ENCODE results near the gene KLK12. TPM values are rescaled to one million over a fixed set of nuclear protein-coding genes. Genes with fewer than 3 reads are reported as not detected.

Gene KLK12
- total and polyA plus RNA-seq, 2 donors (not counting 1 experiment from before 2014, with no cell fraction given), result not detected

DNA sequence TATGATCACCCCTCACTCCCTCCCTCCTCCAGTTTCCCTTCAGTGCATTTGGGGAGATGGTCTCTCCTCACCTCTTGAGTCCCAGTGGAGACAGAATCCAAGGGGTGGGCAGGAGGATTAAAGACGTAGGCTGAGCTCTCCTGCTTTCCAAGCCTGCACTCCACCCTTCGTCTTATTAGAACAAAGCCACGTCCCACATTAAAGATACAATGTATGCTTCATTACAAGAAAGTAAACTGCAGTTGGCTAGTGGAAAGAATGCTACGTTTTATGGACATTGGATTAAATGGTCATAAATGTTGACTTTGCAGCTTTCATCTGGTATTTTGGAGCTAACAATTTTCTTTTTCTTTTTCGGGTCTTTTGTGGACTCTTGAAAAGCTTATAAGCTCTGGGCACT, 6.9 kb downstream of the KLK12 start:
- WGBS (ENCODE audit: insufficient coverage), result 77% methylated on average over 2 of the region's 5 CpGs
- Histone ChIP-seq H3K36me3 (replicated peaks in 1 of 2; ENCODE audit: control extremely low read depth in 1 of 2, control insufficient read depth in 1 of 2, extremely low read depth in 1 of 2, insufficient read depth in 2 of 2, low read length in 1 of 2) (no peaks in the 10 kb centered on the region), H3K4me2 (replicated peaks; ENCODE audit: low read depth, low read length, poor library complexity, severe bottlenecking) (no peak overlapping the region), H3K27ac (ENCODE audit: low read length in 2 of 2) (no peak overlapping the region), H4K20me1 (ENCODE audit: control insufficient read depth, insufficient read depth, low read length, poor library complexity, severe bottlenecking) (no peaks in the 10 kb centered on the region), H3K4me3 (ENCODE audit: control extremely low read depth in 1 of 5, extremely low read depth in 1 of 5, insufficient read depth in 1 of 5, low read depth in 2 of 5, low read length in 4 of 5) (no peak overlapping the region), H3K79me2 (ENCODE audit: control insufficient read depth, insufficient read depth, low read length) (no peaks in the 10 kb centered on the region), H3K4me1 (ENCODE audit: control insufficient read depth in 2 of 2, insufficient read depth in 2 of 2, low read length in 2 of 2) (no peaks in the 10 kb centered on the region), H3K9ac (ENCODE audit: low read length) (no peak overlapping the region), H2AFZ (ENCODE audit: insufficient read depth, low read depth, low read length, poor library complexity, severe bottlenecking) (no peak overlapping the region), H3K27me3 (replicated peaks in 1 of 4; ENCODE audit: control extremely low read depth in 1 of 4, control insufficient read depth in 3 of 4, insufficient read depth in 4 of 4, low read length in 3 of 4) (peaks cover 0 to 4% (median 0%) of the 10 kb centered on the region in 4 experiments), H3K9me3 (ENCODE audit: control extremely low read depth in 1 of 3, control insufficient read depth in 2 of 3, insufficient read depth in 1 of 3, low read length in 2 of 3) (peaks cover 0 to 6% (median 0%) of the 10 kb centered on the region in 3 donors)
- H3K4me1 Mint-ChIP-seq, result no peaks in the 10 kb centered on the region
- peaks cover 34% of the 10 kb centered on the region for H3K27me3 Mint-ChIP-seq
- no peak for DNase-seq
- intact Hi-C loops (cut with micrococcal nuclease), result no loop called here
- TF ChIP-seq EZH2 (IDR thresholded peaks at IDR 0.05; ENCODE audit: borderline replicate concordance, insufficient read depth, low read depth, low read length, poor library complexity, severe bottlenecking) (no peak), CTCF (IDR thresholded peaks at IDR 0.05) (no peak)
- no peak for ATAC-seq (ENCODE audit: low read depth)
- no peak overlapping the region for H3K4me3 Mint-ChIP-seq
- no peak overlapping the region for H3K27ac Mint-ChIP-seq
- H3K9me3 Mint-ChIP-seq (ENCODE audit: insufficient read depth), result peaks cover 3% of the 10 kb centered on the region
- POLR2A ChIA-PET, result no interaction called here
- CTCF ChIA-PET, result no interaction called here

DNA sequence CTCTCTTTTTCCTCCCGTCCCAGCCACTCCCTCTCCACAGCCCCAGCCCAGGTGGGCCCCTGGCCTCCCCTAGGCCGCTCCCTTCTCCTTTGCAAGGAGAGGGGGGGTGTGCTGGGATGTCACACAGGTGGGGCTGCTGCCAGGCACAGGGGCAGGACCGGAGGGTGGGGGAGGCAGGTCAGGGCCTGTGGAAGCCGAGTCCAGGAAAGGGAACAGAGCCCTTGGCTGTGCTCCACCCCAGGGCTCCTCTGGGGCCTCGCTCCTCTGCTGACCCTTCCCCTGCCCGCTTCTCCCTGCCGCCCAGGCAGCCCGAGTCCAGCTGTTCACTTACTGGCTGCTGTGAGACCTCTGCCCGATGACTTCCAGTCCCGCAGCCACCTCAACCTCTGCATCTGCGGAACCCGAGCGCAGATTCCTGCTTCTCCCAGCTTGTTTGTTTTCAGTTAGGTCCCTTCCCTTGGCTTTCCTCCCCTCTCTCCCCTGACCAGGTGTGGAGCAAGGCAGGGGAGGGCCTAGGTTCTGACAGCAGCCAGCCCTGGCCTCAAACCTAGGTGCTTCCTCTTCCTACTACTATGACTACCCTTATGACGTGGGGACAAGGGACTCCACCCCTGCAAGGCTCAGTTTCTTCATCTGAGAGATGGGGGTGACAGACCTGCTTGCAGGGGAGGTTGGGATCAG, 7.5 kb downstream of the KLK12 start:
- no peaks in the 10 kb centered on the region for H3K79me2 ChIP-seq (ENCODE audit: control insufficient read depth, insufficient read depth, low read length)
- no peaks in the 10 kb centered on the region for H3K4me1 ChIP-seq (ENCODE audit: control insufficient read depth in 2 of 2, insufficient read depth in 2 of 2, low read length in 2 of 2)
- H3K4me2 ChIP-seq (replicated peaks; ENCODE audit: low read depth, low read length, poor library complexity, severe bottlenecking), result no peak overlapping the region
- ATAC-seq (ENCODE audit: low read depth), result no peak
- Mint-ChIP-seq H3K4me1 (no peaks in the 10 kb centered on the region), H3K27ac (no peak overlapping the region), H3K27me3 (peaks cover 40% of the 10 kb centered on the region), H3K9me3 (ENCODE audit: insufficient read depth) (peaks cover 3% of the 10 kb centered on the region), H3K4me3 (no peak overlapping the region)
- WGBS (ENCODE audit: insufficient coverage), result 68% methylated on average over 11 of the region's 14 CpGs
- H4K20me1 ChIP-seq (ENCODE audit: control insufficient read depth, insufficient read depth, low read length, poor library complexity, severe bottlenecking), result no peaks in the 10 kb centered on the region
- intact Hi-C loops (cut with micrococcal nuclease), result no loop called here
- ChIA-PET POLR2A (no interaction called here), CTCF (interaction anchor here (0.6 kb wide), 1 partner anchor 630 kb away, joined by 3 read pairs; no protein-coding TSS in a partner anchor)
- H2AFZ ChIP-seq (ENCODE audit: insufficient read depth, low read depth, low read length, poor library complexity, severe bottlenecking), result no peak overlapping the region
- H3K27ac ChIP-seq (ENCODE audit: low read length in 2 of 2), result no peak overlapping the region
- H3K9ac ChIP-seq (ENCODE audit: low read length), result no peak overlapping the region
- DNase-seq, result no peak
- no peaks in the 10 kb centered on the region for H3K27me3 ChIP-seq (replicated peaks in 1 of 4; ENCODE audit: control extremely low read depth in 1 of 4, control insufficient read depth in 3 of 4, insufficient read depth in 4 of 4, low read length in 3 of 4)
- no peaks in the 10 kb centered on the region for H3K36me3 ChIP-seq (replicated peaks in 1 of 2; ENCODE audit: control extremely low read depth in 1 of 2, control insufficient read depth in 1 of 2, extremely low read depth in 1 of 2, insufficient read depth in 2 of 2, low read length in 1 of 2)
- H3K4me3 ChIP-seq (ENCODE audit: control extremely low read depth in 1 of 5, extremely low read depth in 1 of 5, insufficient read depth in 1 of 5, low read depth in 2 of 5, low read length in 4 of 5), result no peak overlapping the region
- H3K9me3 ChIP-seq (ENCODE audit: control extremely low read depth in 1 of 3, control insufficient read depth in 2 of 3, insufficient read depth in 1 of 3, low read length in 2 of 3), result peaks cover 0 to 6% (median 0%) of the 10 kb centered on the region in 3 donors
- TF ChIP-seq CTCF (IDR thresholded peaks at IDR 0.05), result no peak
- no peak for TF ChIP-seq EZH2 (IDR thresholded peaks at IDR 0.05; ENCODE audit: borderline replicate concordance, insufficient read depth, low read depth, low read length, poor library complexity, severe bottlenecking)
